Fibroblast of skin of scalp (primary cell): ENCODE results near the gene COL16A1. TPM values are rescaled to one million over a fixed set of nuclear protein-coding genes. Genes with fewer than 3 reads are reported as not detected.

Experiments
- DNase-seq: peaks from one replicate; pipeline ENCODE4 v3.0.0-alpha.2; 2013
- polyA plus RNA-seq, 2 experiments: library from polyadenylated mRNA; unstranded; fragments of 120-200 nt; gene quantifications; one replicate each; pipeline ENCODE4 v1.2.1, GENCODE V29; 2013; ENCODE audit not compliant: insufficient read length in 2 of 2

Gene COL16A1
- 433 TPM for polyA plus RNA-seq (2013, experiment 1 of 2; ENCODE audit: insufficient read length)
- 403 TPM for polyA plus RNA-seq (2013, experiment 2 of 2; ENCODE audit: insufficient read length)

GRCh38 chr1:31703431-31704270 is at the start of gene COL16A1:
Gene COL16A1 (minus strand): TSS chr1:31704017. CDS start chr1:31702193, 1,824 bp downstream.
- DNase-seq = peak; percentile 93

DNA sequence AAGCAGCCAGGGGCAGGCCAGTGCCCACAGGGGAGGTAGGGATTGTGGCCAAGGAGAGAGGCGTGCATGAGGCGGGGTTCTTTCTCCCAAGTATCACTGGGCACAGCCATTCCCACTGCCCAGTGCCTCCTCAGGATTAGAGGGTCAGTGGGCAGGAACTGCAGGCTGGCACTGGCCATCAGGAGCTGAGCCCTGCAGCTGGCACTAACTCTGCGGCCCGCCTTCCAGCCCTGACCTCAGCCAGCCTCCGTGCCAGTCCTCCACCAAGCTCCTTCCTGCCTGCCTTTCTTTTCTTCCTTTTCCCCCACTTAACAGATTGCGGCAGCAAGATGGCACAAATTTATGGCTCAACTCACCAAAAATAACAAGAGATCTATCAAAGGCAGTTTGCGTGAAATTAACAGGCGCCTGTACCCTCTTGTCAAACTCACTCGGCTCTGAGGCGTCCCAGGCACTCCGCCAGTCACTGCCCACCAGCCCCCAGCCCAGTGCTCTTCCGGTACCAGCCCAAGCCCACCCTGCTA is 49.2 kb upstream of the COL16A1 start:
- DNase-seq = no peak

- no peak for DNase-seq
Observed at GRCh38 chr1:31752258-31752657, 48.4 kb upstream of the COL16A1 start.

- no peak for DNase-seq
Observed at GRCh38 chr1:31751822-31752241, 48.0 kb upstream of the COL16A1 start.

DNA sequence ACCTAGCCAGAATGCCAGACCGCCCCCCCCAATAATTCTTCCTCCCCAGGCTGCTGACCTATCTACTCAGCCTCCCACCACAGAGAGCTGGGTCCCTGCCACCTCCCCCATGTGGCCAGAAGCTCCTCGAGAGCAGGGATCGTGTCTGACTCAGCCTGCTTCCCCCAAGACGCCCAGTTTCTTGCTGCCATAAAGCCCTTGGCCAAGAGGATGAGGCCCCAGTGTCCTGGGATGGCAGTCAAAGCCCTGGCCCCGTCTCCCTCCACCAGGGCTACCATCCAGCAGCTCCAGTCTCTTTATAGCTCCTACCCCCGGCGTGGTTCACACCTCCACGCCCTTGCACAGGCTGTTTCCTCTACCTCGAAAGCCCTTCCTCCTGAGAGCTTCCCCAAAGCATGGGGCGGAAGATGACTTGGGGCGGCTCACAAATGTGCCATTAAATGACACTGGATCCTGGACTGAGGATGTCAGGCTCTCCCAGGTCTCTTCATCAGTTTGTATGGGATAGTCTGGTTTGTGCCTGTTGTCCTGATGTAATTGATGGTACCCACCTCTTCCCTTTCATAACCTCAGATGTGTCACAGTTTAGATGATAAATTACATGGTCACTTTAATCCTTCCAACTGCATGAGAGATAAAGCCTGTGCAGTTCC is 47.2 kb upstream of the COL16A1 start:
- DNase-seq = peak; percentile 68

- DNase-seq = no peak
Observed at GRCh38 chr1:31749785-31750735, 46.2 kb upstream of the COL16A1 start.

DNA sequence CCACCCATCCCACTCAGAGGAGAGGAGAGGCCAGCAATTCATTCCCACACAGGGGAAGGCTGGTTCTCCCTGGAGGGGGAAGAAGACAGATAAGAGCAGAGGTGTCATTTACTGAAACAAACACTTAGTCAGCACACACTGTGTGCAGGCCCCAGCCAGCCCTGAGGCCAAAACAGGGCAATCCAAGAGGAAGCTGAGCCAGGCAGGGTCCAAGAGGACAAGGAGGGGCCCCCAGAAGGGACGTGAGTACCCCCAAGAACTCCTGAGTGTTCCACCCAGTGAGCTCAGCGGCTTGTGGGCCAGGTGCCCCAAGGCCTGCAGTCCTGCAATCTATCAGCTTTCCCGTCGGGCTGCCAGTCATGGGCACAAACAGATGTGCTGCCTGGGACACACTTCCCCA is 44.5 kb upstream of the COL16A1 start:
- no peak for DNase-seq

GRCh38 chr1:31747304-31747703 is 43.5 kb upstream of the COL16A1 start:
- no peak for DNase-seq

DNA sequence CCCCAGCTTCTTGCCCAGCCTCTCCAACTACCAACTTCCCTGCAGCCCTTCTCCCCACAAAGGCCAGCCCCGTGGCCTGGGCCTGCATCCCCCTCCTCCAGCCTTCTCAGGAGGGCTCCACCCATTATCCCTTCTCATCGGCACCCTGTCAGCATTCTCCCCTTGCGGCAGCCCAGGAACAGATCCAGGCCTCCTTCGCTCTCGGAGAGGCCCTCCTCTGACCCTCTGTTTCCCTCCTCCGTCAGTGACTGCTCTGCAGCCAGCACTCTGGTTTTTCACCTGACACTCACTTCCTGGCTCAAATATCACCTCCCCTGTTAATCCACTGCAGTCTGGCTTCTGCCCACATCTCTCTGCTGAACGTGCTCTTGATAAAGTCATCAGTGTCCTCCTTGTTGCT is 42.9 kb upstream of the COL16A1 start:
- DNase-seq = no peak

DNA sequence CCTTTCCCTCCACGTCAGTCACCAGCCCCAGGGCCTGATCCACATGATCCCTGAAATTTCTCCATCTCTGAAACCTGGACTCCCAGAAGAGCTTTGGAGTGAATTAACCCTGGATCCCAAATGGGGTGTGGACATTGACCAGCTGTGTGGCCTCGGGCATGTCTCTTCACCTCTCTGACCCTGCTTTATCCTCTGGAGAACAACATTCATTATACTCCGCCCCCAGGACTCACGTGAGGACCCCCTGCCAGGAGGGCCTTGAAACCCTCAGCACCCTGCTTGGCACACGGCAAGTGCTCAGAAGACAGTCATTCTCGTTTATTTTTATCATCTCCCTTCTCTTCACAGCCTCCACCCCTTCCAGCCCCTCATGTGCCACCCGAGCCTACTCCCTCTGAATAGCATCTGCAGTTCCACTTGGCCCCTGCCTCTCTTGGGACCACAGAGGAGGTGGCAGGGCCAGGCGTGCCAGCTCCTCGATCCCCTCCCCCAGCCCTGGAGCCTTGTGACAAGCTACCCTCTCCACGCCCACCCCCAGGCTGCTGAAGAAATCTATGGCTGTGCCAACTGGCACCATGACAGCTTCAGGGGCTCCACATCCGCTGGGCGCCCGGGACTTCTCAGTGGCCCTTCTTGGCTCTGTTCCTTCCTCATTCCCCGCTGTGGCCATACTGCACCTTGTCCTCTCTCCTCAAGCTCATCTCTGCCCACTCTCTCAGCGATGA is 42.3 kb upstream of the COL16A1 start:
- no peak for DNase-seq

GRCh38 chr1:31745096-31745945 is 41.5 kb upstream of the COL16A1 start:
- DNase-seq = peak; percentile 67

GRCh38 chr1:31744165-31744888 is 40.5 kb upstream of the COL16A1 start:
- DNase-seq = no peak

DNA sequence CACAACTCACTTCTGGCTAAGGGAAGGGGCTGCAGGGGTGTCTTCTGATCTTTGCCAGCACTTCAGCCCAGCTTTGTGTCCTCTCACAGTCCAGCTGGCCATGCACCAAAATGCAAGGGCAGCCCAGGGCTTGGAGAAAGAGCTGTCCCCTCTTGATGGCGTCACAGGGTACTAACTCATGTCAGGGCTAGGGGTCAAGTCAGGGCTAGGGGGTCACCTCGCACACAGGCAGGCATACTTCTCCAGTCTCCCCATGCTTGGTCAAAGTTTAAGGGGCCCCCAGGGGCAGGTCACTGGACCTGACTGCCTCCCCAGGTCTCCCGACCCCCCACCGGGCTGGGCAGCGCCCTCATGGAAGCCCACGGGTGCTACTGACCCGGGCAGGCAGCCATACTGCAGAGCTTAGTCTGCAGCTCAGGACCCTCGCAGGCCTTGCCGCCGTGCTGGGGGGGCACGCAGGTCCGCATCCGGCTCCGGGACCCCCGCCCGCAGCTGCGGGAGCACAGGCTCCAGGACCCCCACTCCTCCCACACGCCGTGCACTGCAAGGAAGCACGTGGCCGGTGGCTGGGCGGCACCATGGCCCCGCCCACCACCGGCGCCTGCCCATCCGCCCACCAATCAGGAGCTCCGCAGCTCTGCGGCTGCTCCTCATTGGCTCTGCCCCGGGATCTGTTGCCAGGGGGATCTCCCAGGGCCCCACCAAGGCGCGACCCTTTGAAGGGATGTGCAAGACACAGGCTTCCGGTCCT is 38.8 kb upstream of the COL16A1 start:
- no peak for DNase-seq

- DNase-seq = no peak
Observed at GRCh38 chr1:31739346-31739745, 35.5 kb upstream of the COL16A1 start.

GRCh38 chr1:31736675-31737074 is 32.9 kb upstream of the COL16A1 start:
- DNase-seq = no peak

- no peak for DNase-seq
Observed at GRCh38 chr1:31735571-31735970, 31.8 kb upstream of the COL16A1 start.

DNA sequence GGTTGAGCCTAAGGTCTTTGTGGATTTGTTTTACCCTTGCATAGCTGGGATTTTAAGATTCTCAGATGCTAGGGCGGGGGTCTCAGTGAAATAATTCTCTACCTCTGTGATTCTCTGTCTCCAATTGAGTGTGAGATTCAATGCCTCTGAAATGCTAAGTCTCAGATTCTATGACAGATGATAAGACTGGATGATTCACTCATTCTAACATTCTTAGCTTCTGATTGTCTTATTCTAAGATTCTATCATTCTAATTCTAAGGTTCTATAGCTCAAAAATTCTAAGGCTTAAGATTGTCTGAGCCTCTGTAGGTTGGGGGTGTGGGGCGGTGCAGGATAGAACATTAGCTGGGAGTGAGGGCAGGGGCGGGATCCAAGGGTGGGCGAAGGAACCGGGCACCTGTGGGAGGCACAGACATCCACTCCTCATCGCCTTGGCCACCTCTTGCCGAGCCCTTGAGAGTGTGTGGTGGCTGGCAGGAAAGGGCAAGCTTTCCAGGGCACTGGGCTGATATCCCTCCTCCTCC is 30.8 kb upstream of the COL16A1 start:
- DNase-seq = no peak

DNA sequence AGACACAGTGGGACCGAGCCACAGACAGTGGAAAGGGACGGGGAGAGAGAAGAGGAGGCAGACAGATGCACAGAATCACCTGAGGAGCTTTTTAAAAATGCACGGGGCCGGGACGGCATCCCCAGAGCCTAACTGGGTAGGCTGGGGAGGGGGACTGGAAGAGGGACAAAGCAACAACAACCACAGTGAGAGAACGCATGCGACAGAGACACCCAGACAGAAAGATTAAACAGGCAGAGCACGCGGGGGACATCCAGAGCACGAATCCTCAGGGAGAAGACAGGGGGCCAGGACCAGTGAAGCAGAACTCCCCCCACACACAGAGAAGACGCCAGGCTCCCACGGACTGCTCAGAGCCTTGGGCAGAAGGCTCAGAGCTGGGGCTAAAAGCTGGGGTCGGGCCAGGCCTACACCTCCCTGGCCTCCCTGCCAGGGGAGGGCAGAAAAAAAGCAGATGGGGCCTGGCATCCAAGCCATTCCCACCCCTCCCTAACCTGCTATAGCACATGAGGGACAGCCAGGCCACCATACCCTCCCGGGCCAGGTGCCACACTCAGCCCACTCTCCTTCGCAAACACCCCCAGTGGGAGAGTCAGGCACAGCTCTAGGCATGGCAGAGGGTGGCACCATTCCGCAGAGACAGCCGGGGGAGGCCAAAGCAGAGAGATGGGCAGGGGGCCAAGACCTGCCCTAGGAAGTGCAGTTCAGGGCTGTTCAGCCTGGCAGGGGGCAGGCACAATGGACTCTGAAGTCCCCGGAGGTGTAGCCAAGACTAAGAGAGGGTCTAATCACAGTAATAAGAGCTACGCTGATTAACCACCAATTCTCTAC is 29.8 kb upstream of the COL16A1 start:
- no peak for DNase-seq
